Astrocyte (in vitro differentiated cells and primary cell): Measurements from ENCODE around the gene SYT2. TPM values are rescaled to one million over a fixed set of nuclear protein-coding genes. Genes with fewer than 3 reads are reported as not detected.

Source experiments
- DNase-seq: peaks from one replicate; pipeline ENCODE4 v3.0.0-alpha.2; 2010; ENCODE audit warnings: low read depth
- FAIRE-seq: peaks from 2 replicates; lab custom pipeline; 2011; peaks lifted over from hg19 to GRCh38; lab: Jason Lieb, UNC
- H2AFZ ChIP-seq: 2 replicates; pipeline ENCODE4 v1.6.0; 2012; ENCODE audit warnings: low read depth, low read length, inconsistent platforms
- H3K27ac ChIP-seq: 2 replicates; pipeline ENCODE4 v1.5.1; 2011; ENCODE audit warnings: low read depth, low read length, inconsistent platforms
- H3K27me3 ChIP-seq: 2 replicates; pipeline ENCODE4 v1.6.0; 2011; ENCODE audit warnings: low read length, inconsistent platforms; ENCODE audit not compliant: insufficient read depth
- H3K36me3 ChIP-seq: 2 replicates; pipeline ENCODE4 v1.5.1; 2011; ENCODE audit warnings: low read length, inconsistent platforms; ENCODE audit not compliant: insufficient read depth
- H3K4me1 ChIP-seq: 2 replicates; pipeline ENCODE4 v1.5.1; 2011; ENCODE audit warnings: low read length, inconsistent platforms; ENCODE audit not compliant: insufficient read depth
- H3K4me2 ChIP-seq: 2 replicates; pipeline ENCODE4 v1.6.0; 2012; ENCODE audit warnings: low read length, inconsistent platforms
- H3K4me3 ChIP-seq: 2 replicates; pipeline ENCODE4 v1.5.1; 2011; ENCODE audit warnings: low read depth, mild to moderate bottlenecking, low read length, inconsistent platforms; ENCODE audit not compliant: insufficient read depth
- H3K79me2 ChIP-seq: 2 replicates; pipeline ENCODE4 v1.6.0; 2012; ENCODE audit warnings: mild to moderate bottlenecking, low read length, inconsistent platforms; ENCODE audit not compliant: insufficient read depth
- H3K9ac ChIP-seq: 2 replicates; pipeline ENCODE4 v1.6.0; 2012; ENCODE audit warnings: mild to moderate bottlenecking, low read length, inconsistent platforms
- H3K9me3 ChIP-seq: 2 replicates; pipeline ENCODE4 v1.5.1; 2012; ENCODE audit warnings: low read depth, mild to moderate bottlenecking, low read length, inconsistent platforms; ENCODE audit not compliant: insufficient read depth
- H4K20me1 ChIP-seq: 2 replicates; pipeline ENCODE4 v1.6.0; 2012; ENCODE audit warnings: low read length, inconsistent platforms; ENCODE audit not compliant: insufficient read depth
- H3K27ac Mint-ChIP-seq: one replicate; pipeline ENCODE4 v1.8.0; 2021; ENCODE audit warnings: mild to moderate bottlenecking, mixed read lengths; ENCODE audit not compliant: unreplicated experiment
- H3K27me3 Mint-ChIP-seq: one replicate; pipeline ENCODE4 v1.8.0; 2021; ENCODE audit warnings: low read depth, mixed read lengths; ENCODE audit not compliant: unreplicated experiment
- H3K36me3 Mint-ChIP-seq: one replicate; pipeline ENCODE4 v1.8.0; 2021; ENCODE audit warnings: low read depth, mixed read lengths; ENCODE audit not compliant: unreplicated experiment
- H3K4me1 Mint-ChIP-seq: one replicate; pipeline ENCODE4 v1.8.0; 2021; ENCODE audit warnings: low read depth, mixed read lengths; ENCODE audit not compliant: unreplicated experiment
- H3K4me3 Mint-ChIP-seq: one replicate; pipeline ENCODE4 v1.8.0; 2021; ENCODE audit warnings: mild to moderate bottlenecking, moderate library complexity, mixed read lengths; ENCODE audit not compliant: unreplicated experiment
- H3K9me3 Mint-ChIP-seq: one replicate; pipeline ENCODE4 v1.8.0; 2021; ENCODE audit warnings: mild to moderate bottlenecking, mixed read lengths; ENCODE audit not compliant: unreplicated experiment
- CTCF ChIP-seq: IDR thresholded peaks from 2 replicates; pipeline ENCODE4 v1.5.1; 2011; ENCODE audit warnings: low read depth, mild to moderate bottlenecking, inconsistent platforms, low read length, moderate library complexity; ENCODE audit not compliant: insufficient read depth
- EZH2 ChIP-seq: IDR thresholded peaks from 2 replicates; pipeline ENCODE4 v1.6.1; 2012; ENCODE audit warnings: mild to moderate bottlenecking, low read length, inconsistent platforms; ENCODE audit not compliant: insufficient read depth
- total RNA-seq: library from RNA; stranded (reverse); gene quantifications from 2 replicates; pipeline ENCODE4 v1.2.1, GENCODE V29; 2021

The SYT2 gene
- total RNA-seq, 1 donor from 2014 or later, result 0.27 TPM

GRCh38 chr1:202711949-202712635, 1.8 kb upstream of the SYT2 start:
- H3K27ac Mint-ChIP-seq, result no peak overlapping the region
- H3K9me3 ChIP-seq, result no peaks in the 10 kb centered on the region
- no peaks in the 10 kb centered on the region for H3K36me3 Mint-ChIP-seq

GRCh38 chr1:202709276-202710041, 795 bp downstream of the SYT2 start:
- Histone ChIP-seq H3K4me2 (peak overlapping the region; percentile 80), H4K20me1 (peaks cover 6% of the 10 kb centered on the region), H3K4me3 (no peak overlapping the region), H3K36me3 (no peaks in the 10 kb centered on the region), H3K9ac (no peak overlapping the region), H3K27ac (no peak overlapping the region), H3K27me3 (peaks cover 77% of the 10 kb centered on the region), H2AFZ (no peak overlapping the region), H3K9me3 (no peaks in the 10 kb centered on the region), H3K4me1 (peaks cover 8% of the 10 kb centered on the region), H3K79me2 (no peaks in the 10 kb centered on the region)
- H3K9me3 Mint-ChIP-seq, result no peaks in the 10 kb centered on the region
- no peak for FAIRE-seq
- H3K36me3 Mint-ChIP-seq, result no peaks in the 10 kb centered on the region
- H3K27me3 Mint-ChIP-seq, result peaks cover 75% of the 10 kb centered on the region
- peak overlapping the region; percentile 58 for H3K27ac Mint-ChIP-seq
- peaks cover 8% of the 10 kb centered on the region for H3K4me1 Mint-ChIP-seq
- DNase-seq, result no peak
- H3K4me3 Mint-ChIP-seq, result no peak overlapping the region
- no peak for TF ChIP-seq CTCF
- peak; percentile 20 for TF ChIP-seq EZH2

More at GRCh38 chr1:202711949-202712635, 1.8 kb upstream of the SYT2 start:
- no peak overlapping the region for H3K4me3 ChIP-seq
- H3K27ac ChIP-seq, result no peak overlapping the region
- no peaks in the 10 kb centered on the region for H3K9me3 Mint-ChIP-seq
- DNase-seq, result no peak
- H3K4me1 Mint-ChIP-seq, result peaks cover 8% of the 10 kb centered on the region
- H3K4me3 Mint-ChIP-seq, result no peak overlapping the region
- FAIRE-seq, result no peak
- H3K79me2 ChIP-seq, result no peaks in the 10 kb centered on the region
- no peak overlapping the region for H2AFZ ChIP-seq
- H4K20me1 ChIP-seq, result peaks cover 6% of the 10 kb centered on the region
- peaks cover 78% of the 10 kb centered on the region for H3K27me3 ChIP-seq
- no peaks in the 10 kb centered on the region for H3K36me3 ChIP-seq
- peaks cover 67% of the 10 kb centered on the region for H3K27me3 Mint-ChIP-seq
- H3K4me1 ChIP-seq, result peaks cover 8% of the 10 kb centered on the region
- no peak for TF ChIP-seq CTCF
- no peak for TF ChIP-seq EZH2
- H3K9ac ChIP-seq, result no peak overlapping the region
- no peak overlapping the region for H3K4me2 ChIP-seq
